K562 (cell line): ENCODE data around the gene C10orf90.

Experiments
- CTCF ChIP-seq, 3 experiments: IDR thresholded peaks in 2 of 3; conservative IDR thresholded peaks in 1 of 3; 2 replicates each; pipeline ENCODE4 v1.5.1; 2011 to 2012; ENCODE audit warnings: low read length in 3 of 3, mild to moderate bottlenecking in 3 of 3, control low read depth in 2 of 3, improper control_type of control experiment in 1 of 3, inconsistent platforms in 1 of 3, low read depth in 1 of 3, mixed read lengths in 1 of 3, moderate library complexity in 1 of 3; ENCODE audit not compliant: insufficient read depth in 2 of 3
- HNRNPH1 ChIP-seq: fragments of 200-400 bp; formaldehyde crosslinking; optimal IDR thresholded peaks from 2 replicates; pipeline ENCODE3; 2017; ENCODE audit warnings: low read depth, mild to moderate bottlenecking, low read length, moderate library complexity
- SP1 ChIP-seq: sonication (generic); formaldehyde crosslinking; IDR thresholded peaks from 2 replicates; pipeline ENCODE4 v1.8.1; 2022; ENCODE audit warnings: mild to moderate bottlenecking, missing genetic modification reagents
- TSHZ1 ChIP-seq: fragments of 250-450 bp; sonication (Bioruptor Pico); IDR thresholded peaks from 2 replicates; pipeline ENCODE4 v1.4.0; 2020; ENCODE audit warnings: mild to moderate bottlenecking, moderate library complexity
- TF ChIP-seq, protein P1 (sequence below): fragments of 200-800 bp; sonication (Bioruptor generic); IDR thresholded peaks from 2 replicates; pipeline ENCODE4 v1.6.1; 2017; ENCODE audit warnings: missing genetic modification characterization, missing compliant biosample characterization

DNA sequence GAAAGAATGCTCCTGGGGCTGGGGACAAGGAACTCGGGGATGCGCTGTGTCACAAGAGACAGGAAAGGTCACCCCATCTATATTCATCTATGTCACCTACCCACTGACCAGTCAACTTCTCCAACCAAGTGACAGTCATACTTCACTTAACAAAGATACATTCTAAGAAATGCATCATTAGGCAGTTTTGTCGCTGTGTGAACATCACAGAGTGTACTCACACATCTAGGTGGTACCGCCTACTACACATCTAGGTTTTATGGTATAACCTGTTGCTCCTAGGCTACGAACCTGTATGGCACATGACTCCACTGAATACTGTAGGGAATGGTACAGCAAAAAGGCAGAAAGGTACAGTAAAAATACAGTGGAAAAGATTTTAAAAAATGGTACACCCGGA is 278.4 kb downstream of the C10orf90 start:
- TF ChIP-seq SP1 (CRISPR knock-in tag) = no peak
- no peak for TF ChIP-seq CTCF (IDR thresholded peaks at IDR 0.05 in 2 of 3, conservative IDR thresholded peaks at IDR 0.05 in 1 of 3; ENCODE audit: insufficient read depth in 2 of 3, low read depth in 1 of 3, low read length in 3 of 3)
- TF ChIP-seq, protein P1, sequence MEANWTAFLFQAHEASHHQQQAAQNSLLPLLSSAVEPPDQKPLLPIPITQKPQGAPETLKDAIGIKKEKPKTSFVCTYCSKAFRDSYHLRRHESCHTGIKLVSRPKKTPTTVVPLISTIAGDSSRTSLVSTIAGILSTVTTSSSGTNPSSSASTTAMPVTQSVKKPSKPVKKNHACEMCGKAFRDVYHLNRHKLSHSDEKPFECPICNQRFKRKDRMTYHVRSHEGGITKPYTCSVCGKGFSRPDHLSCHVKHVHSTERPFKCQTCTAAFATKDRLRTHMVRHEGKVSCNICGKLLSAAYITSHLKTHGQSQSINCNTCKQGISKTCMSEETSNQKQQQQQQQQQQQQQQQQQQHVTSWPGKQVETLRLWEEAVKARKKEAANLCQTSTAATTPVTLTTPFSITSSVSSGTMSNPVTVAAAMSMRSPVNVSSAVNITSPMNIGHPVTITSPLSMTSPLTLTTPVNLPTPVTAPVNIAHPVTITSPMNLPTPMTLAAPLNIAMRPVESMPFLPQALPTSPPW = no peak
- TF ChIP-seq TSHZ1 (CRISPR knock-in tag) = no peak
- TF ChIP-seq HNRNPH1 = no peak
